Brain pericyte (primary cell): Measurements from ENCODE around the gene SLAIN1.

Experiments
- DNase-seq: peaks from one replicate; pipeline ENCODE4 v3.0.0-alpha.2; 2012; ENCODE audit warnings: low read depth, low spot score

Gene SLAIN1

GRCh38 chr13:77751513-77752456 lies 54.3 kb downstream of the SLAIN1 start:
- peak; percentile 2 for DNase-seq

- DNase-seq, result no peak
Observed at GRCh38 chr13:77752512-77753069, 55.1 kb downstream of the SLAIN1 start.

GRCh38 chr13:77760893-77761292 lies 63.4 kb downstream of the SLAIN1 start:
- DNase-seq, result no peak

- DNase-seq, result no peak
Observed at GRCh38 chr13:77767413-77767812, 69.9 kb downstream of the SLAIN1 start.

GRCh38 chr13:77774181-77774580 lies 76.7 kb downstream of the SLAIN1 start:
- no peak for DNase-seq

- no peak for DNase-seq
Observed at GRCh38 chr13:77776704-77777103, 79.2 kb downstream of the SLAIN1 start.

GRCh38 chr13:77779552-77780272 lies 82.2 kb downstream of the SLAIN1 start:
- DNase-seq, result peak; percentile 2

- DNase-seq, result no peak
Observed at GRCh38 chr13:77781808-77782207, 84.3 kb downstream of the SLAIN1 start.

- no peak for DNase-seq
Observed at GRCh38 chr13:77784515-77784914, 87.0 kb downstream of the SLAIN1 start.

GRCh38 chr13:77786695-77787287 lies 89.3 kb downstream of the SLAIN1 start:
- DNase-seq, result no peak

- no peak for DNase-seq
Observed at GRCh38 chr13:77789376-77789775, 91.9 kb downstream of the SLAIN1 start.

GRCh38 chr13:77800219-77800618 lies 102.7 kb downstream of the SLAIN1 start:
- DNase-seq, result no peak

- DNase-seq, result no peak
Observed at GRCh38 chr13:77806518-77806917, 109.0 kb downstream of the SLAIN1 start.

- DNase-seq, result no peak
Observed at GRCh38 chr13:77807431-77808135, 110.1 kb downstream of the SLAIN1 start.

GRCh38 chr13:77810430-77810829 lies 112.9 kb downstream of the SLAIN1 start:
- DNase-seq, result no peak

- DNase-seq, result no peak
Observed at GRCh38 chr13:77810878-77811277, 113.4 kb downstream of the SLAIN1 start.

GRCh38 chr13:77811381-77811780 lies 113.9 kb downstream of the SLAIN1 start:
- no peak for DNase-seq

GRCh38 chr13:77811981-77812380 lies 114.5 kb downstream of the SLAIN1 start:
- no peak for DNase-seq
